ENCODE results near the gene NR2F1.

The NR2F1 gene

GRCh38 chr5:93577854-93578812 lies 4.9 kb upstream of the NR2F1 start:
- in situ Hi-C loops (cut with MboI; ENCODE audit: low sequenced_read_pairs), result no loop called here

GRCh38 chr5:93578813-93579691 lies 4.0 kb upstream of the NR2F1 start:
- in situ Hi-C loops (cut with MboI; ENCODE audit: low sequenced_read_pairs), result no loop called here

- in situ Hi-C loops (cut with MboI; ENCODE audit: low sequenced_read_pairs), result no loop called here
Observed at GRCh38 chr5:93579692-93580062, 3.3 kb upstream of the NR2F1 start.

- in situ Hi-C loops (cut with MboI; ENCODE audit: low sequenced_read_pairs), result no loop called here
Observed at GRCh38 chr5:93580063-93580926, 2.7 kb upstream of the NR2F1 start.

- in situ Hi-C loops (cut with MboI; ENCODE audit: low sequenced_read_pairs), result no loop called here
Observed at GRCh38 chr5:93580927-93581445, 2.0 kb upstream of the NR2F1 start, which contains the start of gene NR2F1-AS1. TSS of gene NR2F1-AS1 (minus strand) at chr5:93581219.

- in situ Hi-C loops (cut with MboI; ENCODE audit: low sequenced_read_pairs), result no loop called here
Observed at GRCh38 chr5:93582167-93582462, 907 bp upstream of the NR2F1 start.

GRCh38 chr5:93583439-93583767 lies 381 bp downstream of the NR2F1 start:
- in situ Hi-C loops (cut with MboI; ENCODE audit: low sequenced_read_pairs), result no loop called here

GRCh38 chr5:93583768-93584595 lies 960 bp downstream of the NR2F1 start:
- in situ Hi-C loops (cut with MboI; ENCODE audit: low sequenced_read_pairs), result no loop called here

GRCh38 chr5:93584596-93585040 lies 1.6 kb downstream of the NR2F1 start:
- in situ Hi-C loops (cut with MboI; ENCODE audit: low sequenced_read_pairs), result no loop called here

- in situ Hi-C loops (cut with MboI; ENCODE audit: low sequenced_read_pairs), result no loop called here
Observed at GRCh38 chr5:93585041-93585766, 2.2 kb downstream of the NR2F1 start.

GRCh38 chr5:93585767-93586385 lies 2.9 kb downstream of the NR2F1 start:
- in situ Hi-C loops (cut with MboI; ENCODE audit: low sequenced_read_pairs), result no loop called here

- in situ Hi-C loops (cut with MboI; ENCODE audit: low sequenced_read_pairs), result no loop called here
Observed at GRCh38 chr5:93586736-93587596, 3.9 kb downstream of the NR2F1 start.

- in situ Hi-C loops (cut with MboI; ENCODE audit: low sequenced_read_pairs), result no loop called here
Observed at GRCh38 chr5:93587597-93588351, 4.8 kb downstream of the NR2F1 start.

- in situ Hi-C loops (cut with MboI; ENCODE audit: low sequenced_read_pairs), result no loop called here
Observed at GRCh38 chr5:93588352-93589151, 5.5 kb downstream of the NR2F1 start.

GRCh38 chr5:93589152-93589828 lies 6.3 kb downstream of the NR2F1 start:
- in situ Hi-C loops (cut with MboI; ENCODE audit: low sequenced_read_pairs), result no loop called here

- in situ Hi-C loops (cut with MboI; ENCODE audit: low sequenced_read_pairs), result no loop called here
Observed at GRCh38 chr5:93589829-93590215, 6.8 kb downstream of the NR2F1 start.
